Omental fat pad (tissue), 4 donors: ENCODE results near the gene FSTL4. TPM values are rescaled to one million over a fixed set of nuclear protein-coding genes. Genes with fewer than 3 reads are reported as not detected.

Experiments
- ATAC-seq: fragments of 150-250 bp; one replicate; pipeline ENCODE4 v1.9.1; 2016; ENCODE audit warnings: mild to moderate bottlenecking, moderate library complexity; ENCODE audit not compliant: low FRiP score
- DNase-seq: peaks from one replicate; pipeline ENCODE4 v3.0.0-alpha.2; 2019; ENCODE audit warnings: low spot score
- CTCF ChIP-seq, 3 donors: fragments of 450-650 bp; IDR thresholded peaks; one replicate each; pipeline ENCODE4 v1.5.1; 2016 to 2017; ENCODE audit warnings: antibody characterized with exemption in 3 of 3, mild to moderate bottlenecking in 3 of 3, moderate library complexity in 2 of 3
- total RNA-seq, 4 donors: library from RNA; depleted of rRNA; stranded (reverse); fragments of >200 nt; gene quantifications; one replicate each; pipeline ENCODE4 v1.1.0, GENCODE V29; 2016

Gene FSTL4
- total RNA-seq, 4 donors from 2014 or later, result 0.32 TPM; not detected in 3

GRCh38 chr5:133214153-133214820, 398.1 kb downstream of the FSTL4 start:
- DNase-seq, result no peak
- no peak for ATAC-seq
- TF ChIP-seq CTCF (IDR thresholded peaks at IDR 0.05), result no peak

- no peak for TF ChIP-seq CTCF (IDR thresholded peaks at IDR 0.05)
- ATAC-seq (no peak), DNase-seq (no peak)
Measured at GRCh38 chr5:133205649-133206048, 406.7 kb downstream of the FSTL4 start.

GRCh38 chr5:133205204-133205603, 407.1 kb downstream of the FSTL4 start:
- ATAC-seq, result no peak
- DNase-seq, result no peak
- no peak for TF ChIP-seq CTCF (IDR thresholded peaks at IDR 0.05)

GRCh38 chr5:133203317-133204305, 408.7 kb downstream of the FSTL4 start:
- ATAC-seq, result no peak
- no peak for DNase-seq
- no peak for TF ChIP-seq CTCF (IDR thresholded peaks at IDR 0.05)

- no peak for TF ChIP-seq CTCF (IDR thresholded peaks at IDR 0.05)
- DNase-seq (no peak), ATAC-seq (no peak)
Measured at GRCh38 chr5:133202066-133202665, 410.2 kb downstream of the FSTL4 start.

GRCh38 chr5:133201310-133201709, 411.0 kb downstream of the FSTL4 start:
- TF ChIP-seq CTCF (IDR thresholded peaks at IDR 0.05), result no peak
- no peak for DNase-seq
- ATAC-seq, result no peak
